Activated CD4-positive, alpha-beta memory T cell treated with anti-CD3 and anti-CD28 coated beads for 36 hours (primary cell): ENCODE data around the gene NUP98. TPM values are rescaled to one million over a fixed set of nuclear protein-coding genes. Genes with fewer than 3 reads are reported as not detected.
A peak's percentile ranks its signal among the peaks of the same experiment; 100 is the strongest.
"Not testable (repeated sequence)": the region's sequence is repeated elsewhere in the genome, so short reads cannot be mapped to it uniquely, and the experiment has no call there.

Source experiments
- CTCF ChIA-PET: fragments of 350-600 bp; sonication (Branson Sonifier 250); formaldehyde crosslinking; loops from one replicate; lab custom pipeline; 2021; ENCODE audit warnings: antibody characterized with exemption, inconsistent platforms; lab: Charles Lee
- POLR2A ChIA-PET: fragments of 350-600 bp; sonication (Branson Sonifier 250); formaldehyde crosslinking; loops from one replicate; lab custom pipeline; 2021; ENCODE audit warnings: antibody characterized with exemption; lab: Charles Lee
- DNase-seq: peaks from one replicate; pipeline ENCODE4 v3.0.0-alpha.2; 2020
- H3K27ac Mint-ChIP-seq: one replicate; pipeline ENCODE4 v1.8.0; 2021; ENCODE audit warnings: mixed read lengths
- H3K27me3 Mint-ChIP-seq: one replicate; pipeline ENCODE4 v1.8.0; 2021; ENCODE audit warnings: mixed read lengths
- H3K36me3 Mint-ChIP-seq: one replicate; pipeline ENCODE4 v1.8.0; 2021; ENCODE audit warnings: mixed read lengths
- H3K4me1 Mint-ChIP-seq: one replicate; pipeline ENCODE4 v1.8.0; 2021; ENCODE audit warnings: low read depth, mixed read lengths
- H3K4me3 Mint-ChIP-seq: one replicate; pipeline ENCODE4 v1.8.0; 2021; ENCODE audit warnings: mild to moderate bottlenecking, mixed read lengths
- H3K9me3 Mint-ChIP-seq: one replicate; pipeline ENCODE4 v1.8.0; 2021; ENCODE audit warnings: mixed read lengths
- intact Hi-C: fragments of 100-400 bp; cut with micrococcal nuclease; formaldehyde crosslinking; loops from one replicate; pipeline ENCODE4 v1.15.1; 2023
- total RNA-seq, 2 experiments: library from RNA; stranded (reverse); gene quantifications; one replicate each; pipeline ENCODE4 v1.2.3, GENCODE V29; 2021

NUP98 gene
- total RNA-seq, 2 experiments from 2014 or later, result 90.6 to 104 TPM

DNA sequence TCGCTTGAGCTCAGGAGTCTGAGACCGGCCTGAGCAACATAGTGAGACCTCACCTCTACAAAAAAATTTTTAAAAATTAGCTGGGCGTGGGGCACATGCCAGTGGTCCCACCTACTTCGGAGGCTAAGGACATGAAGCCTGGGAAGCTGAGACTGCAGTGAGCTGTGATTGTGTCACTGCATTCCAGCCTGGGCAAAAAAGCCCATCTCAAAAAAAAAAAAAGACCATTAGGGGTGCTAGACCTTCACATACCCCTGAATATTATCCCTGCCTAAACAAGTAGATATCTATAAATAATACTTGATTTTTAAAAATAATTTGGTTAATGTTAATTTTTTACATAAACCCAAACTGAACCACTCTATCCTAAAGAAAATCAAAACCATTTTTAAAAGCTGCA lies 24.2 kb downstream of the NUP98 start:
- no peak overlapping the region for H3K4me3 Mint-ChIP-seq
- H3K27ac Mint-ChIP-seq, result no peak overlapping the region
- H3K36me3 Mint-ChIP-seq, result peaks cover 49% of the 10 kb centered on the region
- no peaks in the 10 kb centered on the region for H3K27me3 Mint-ChIP-seq
- DNase-seq, result no peak
- POLR2A ChIA-PET, result no interaction called here
- no peaks in the 10 kb centered on the region for H3K4me1 Mint-ChIP-seq
- H3K9me3 Mint-ChIP-seq, result no peaks in the 10 kb centered on the region
- CTCF ChIA-PET, result interaction anchor here (0.6 to 2.0 kb wide), 4 partner anchors 35 to 299 kb away, joined by 3 to 9 read pairs (median 4); no protein-coding TSS in a partner anchor
- intact Hi-C loops, result loop anchor here (5.0 kb wide), 1 partner anchor 34 kb away; the partner anchor contains the start of gene PGAP2

DNA sequence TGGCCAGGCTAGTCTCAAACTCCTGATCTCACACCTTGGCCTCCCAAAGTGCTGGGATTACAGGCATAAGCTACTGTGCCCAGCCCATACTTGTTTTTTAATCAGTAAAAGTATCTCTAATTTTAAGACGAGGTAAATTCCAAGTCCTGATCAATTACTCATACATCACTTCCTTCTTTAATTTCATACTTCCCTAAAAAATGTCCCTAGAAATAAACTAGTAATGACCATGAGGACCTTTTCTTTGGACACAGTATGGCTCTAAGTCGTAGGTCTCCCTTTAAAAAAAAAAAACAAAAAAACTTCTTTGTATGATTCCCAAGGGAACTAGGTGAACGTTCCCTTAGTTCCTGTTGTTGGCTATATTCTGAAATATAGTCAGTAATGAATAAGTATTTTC lies 29.8 kb downstream of the NUP98 start:
- ChIA-PET CTCF (no interaction called here), POLR2A (no interaction called here)
- Mint-ChIP-seq H3K36me3 (peaks cover 53% of the 10 kb centered on the region), H3K27me3 (no peaks in the 10 kb centered on the region), H3K27ac (no peak overlapping the region), H3K9me3 (no peaks in the 10 kb centered on the region), H3K4me1 (no peaks in the 10 kb centered on the region), H3K4me3 (no peak overlapping the region)
- DNase-seq, result no peak
- intact Hi-C loops, result no loop called here

DNA sequence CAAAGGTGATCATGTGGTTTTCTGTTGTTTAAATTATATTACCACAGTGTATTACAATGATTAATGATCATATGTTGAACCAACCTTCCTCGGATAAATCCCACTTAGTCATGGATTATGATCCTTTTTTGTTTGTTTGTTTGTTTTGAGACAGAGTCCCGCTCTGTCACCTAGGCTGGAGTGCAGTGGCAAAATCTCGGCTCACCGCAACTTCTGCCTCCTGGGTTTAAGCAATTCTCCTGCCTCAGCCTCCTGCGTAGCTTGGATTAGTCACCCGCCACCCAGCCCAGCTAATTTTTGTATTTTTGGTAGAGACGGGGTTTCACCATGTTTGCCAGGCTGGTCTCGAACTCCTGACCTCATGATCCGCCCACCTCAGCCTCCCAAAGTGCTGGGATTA lies 30.5 kb downstream of the NUP98 start:
- intact Hi-C loops, result not testable (repeated sequence)

DNA sequence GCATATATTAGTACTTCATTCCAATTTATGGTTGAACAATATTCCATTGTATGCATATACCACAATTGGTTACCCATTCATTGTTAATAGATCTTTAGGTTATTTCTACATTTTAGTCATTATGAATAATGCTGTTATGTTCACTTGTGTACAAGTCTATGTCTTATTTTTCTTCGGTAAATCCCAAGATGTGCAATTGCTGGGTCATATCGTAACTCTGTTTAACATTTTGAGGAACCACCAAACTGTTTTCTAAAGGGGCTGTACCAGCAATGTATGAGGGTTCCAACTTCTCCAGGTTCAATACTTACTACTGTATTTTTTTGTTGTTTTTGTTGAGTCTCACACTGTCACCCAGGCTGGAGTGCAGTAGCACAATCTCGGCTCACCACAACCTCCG lies 33.1 kb downstream of the NUP98 start:
- DNase-seq, result no peak
- ChIA-PET CTCF (no interaction called here), POLR2A (no interaction called here)
- H3K36me3 Mint-ChIP-seq, result peaks cover 50% of the 10 kb centered on the region
- H3K4me3 Mint-ChIP-seq, result no peak overlapping the region
- H3K4me1 Mint-ChIP-seq, result no peaks in the 10 kb centered on the region
- no peaks in the 10 kb centered on the region for H3K9me3 Mint-ChIP-seq
- H3K27me3 Mint-ChIP-seq, result no peaks in the 10 kb centered on the region
- no peak overlapping the region for H3K27ac Mint-ChIP-seq
- intact Hi-C loops, result no loop called here

More for the DNA sequence above, 30.5 kb downstream of the NUP98 start:
- peaks cover 51% of the 10 kb centered on the region for H3K36me3 Mint-ChIP-seq
- H3K27me3 Mint-ChIP-seq, POLR2A ChIA-PET, H3K4me1 Mint-ChIP-seq, H3K4me3 Mint-ChIP-seq, H3K27ac Mint-ChIP-seq, DNase-seq, CTCF ChIA-PET, H3K9me3 Mint-ChIP-seq: not testable (repeated sequence)

DNA sequence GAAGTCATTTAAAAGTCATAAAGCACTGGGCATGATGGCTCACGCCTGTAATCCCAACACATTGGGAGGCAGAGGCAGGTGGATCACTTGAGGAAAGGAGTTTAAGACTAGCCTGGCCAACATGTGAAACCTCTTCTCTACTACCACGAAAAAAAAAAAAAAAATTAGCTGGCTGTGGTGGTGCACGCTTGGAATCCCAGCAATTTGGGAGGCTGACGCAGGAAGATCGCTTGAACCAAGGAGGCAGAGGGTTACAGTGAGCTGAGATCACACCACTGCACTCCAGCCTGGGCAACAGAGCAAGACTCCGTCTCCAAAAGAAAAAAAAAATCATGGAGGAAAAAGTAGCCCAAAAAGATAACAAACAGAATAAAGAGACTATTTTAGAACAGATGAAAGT lies 42.2 kb downstream of the NUP98 start:
- intact Hi-C loops, result no loop called here
- Mint-ChIP-seq H3K36me3 (peaks cover 49% of the 10 kb centered on the region), H3K4me1 (no peaks in the 10 kb centered on the region)

DNA sequence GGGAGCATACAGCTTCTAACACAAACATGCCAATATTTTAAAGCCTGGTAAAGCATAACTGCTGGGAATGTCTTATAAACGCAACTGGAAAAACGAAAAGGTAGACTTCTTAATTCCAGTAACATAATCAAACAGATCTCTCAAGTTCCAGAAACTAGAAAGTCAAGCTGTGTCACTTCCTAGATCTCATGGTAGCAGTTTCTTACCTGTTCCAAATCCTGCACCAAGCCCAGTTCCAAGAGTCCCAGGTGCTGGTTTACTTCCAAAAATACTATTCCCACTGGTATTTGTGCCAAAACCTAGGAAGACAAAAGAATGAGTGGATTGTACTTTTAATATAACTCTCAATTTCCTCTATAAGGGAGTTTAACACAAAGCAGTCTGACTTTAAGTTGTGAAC lies 44.2 kb downstream of the NUP98 start:
- intact Hi-C loops, result no loop called here
- H3K36me3 Mint-ChIP-seq, result peaks cover 38% of the 10 kb centered on the region
- H3K4me1 Mint-ChIP-seq, result peaks cover 2% of the 10 kb centered on the region
- ChIA-PET CTCF (interaction anchor here (0.9 kb wide), 1 partner anchor 55 kb away, joined by 3 read pairs; the partner anchor contains the start of gene PGAP2), POLR2A (no interaction called here)
- H3K4me3 Mint-ChIP-seq, result no peak overlapping the region
- DNase-seq, result no peak
- no peaks in the 10 kb centered on the region for H3K9me3 Mint-ChIP-seq
- no peak overlapping the region for H3K27ac Mint-ChIP-seq
- H3K27me3 Mint-ChIP-seq, result no peaks in the 10 kb centered on the region

More for the DNA sequence above, 42.2 kb downstream of the NUP98 start:
- Mint-ChIP-seq H3K27ac (no peak overlapping the region), H3K9me3 (no peaks in the 10 kb centered on the region), H3K27me3 (no peaks in the 10 kb centered on the region), H3K4me3 (no peak overlapping the region)
- ChIA-PET POLR2A (no interaction called here), CTCF (no interaction called here)
- no peak for DNase-seq

DNA sequence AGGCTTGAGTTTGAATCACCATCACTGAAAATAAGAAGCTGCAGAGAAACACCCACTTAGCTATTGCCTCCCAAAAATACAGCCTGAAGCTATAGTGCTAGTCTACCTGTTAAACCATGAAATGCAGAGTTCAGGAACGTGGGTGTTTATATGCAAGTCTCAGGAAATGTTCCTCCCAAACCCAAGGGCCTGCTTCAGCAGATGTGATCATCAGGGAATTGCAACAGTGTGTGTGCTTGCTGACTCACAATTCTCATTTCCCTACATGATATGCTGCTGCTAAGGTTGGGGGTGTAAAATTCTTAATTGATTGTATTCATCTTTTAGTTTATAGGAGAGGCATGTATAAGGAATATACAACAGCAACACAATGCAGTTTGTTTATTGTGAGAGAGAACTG lies 49.6 kb downstream of the NUP98 start:
- Mint-ChIP-seq H3K27ac (peak overlapping the region; percentile 54), H3K36me3 (peaks cover 31% of the 10 kb centered on the region)
- CTCF ChIA-PET, result interaction anchor here (1.1 kb wide), 1 partner anchor 61 kb away, joined by 4 read pairs; no protein-coding TSS in a partner anchor

DNA sequence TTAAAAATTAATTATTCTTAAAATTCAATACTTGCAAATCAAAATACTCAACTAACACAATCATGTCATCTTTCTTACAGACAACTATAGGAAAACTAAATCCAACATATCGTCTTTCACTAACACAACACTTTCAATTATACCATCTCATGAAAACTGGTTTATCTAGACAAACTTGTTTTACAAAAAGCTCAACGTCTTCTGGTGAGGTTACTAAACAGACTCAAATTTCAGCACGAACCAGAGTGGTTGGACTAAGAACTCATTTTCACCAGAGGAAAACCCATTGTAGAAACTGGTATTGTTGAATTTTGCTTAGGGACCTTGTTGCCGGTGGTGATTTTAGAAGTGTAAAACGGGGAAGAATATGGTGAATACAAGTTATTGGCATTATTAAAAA lies 52.2 kb downstream of the NUP98 start:
- ChIA-PET CTCF (interaction anchor here (1.2 to 1.5 kb wide), 2 partner anchors 62 to 64 kb away, joined by 3 read pairs; partner anchors contain the start of gene PGAP2), POLR2A (no interaction called here)
- H3K4me1 Mint-ChIP-seq, result peaks cover 13% of the 10 kb centered on the region
- no peaks in the 10 kb centered on the region for H3K27me3 Mint-ChIP-seq
- no peaks in the 10 kb centered on the region for H3K9me3 Mint-ChIP-seq
- DNase-seq, result no peak
- intact Hi-C loops, result no loop called here
- no peak overlapping the region for H3K4me3 Mint-ChIP-seq
- peaks cover 29% of the 10 kb centered on the region for H3K36me3 Mint-ChIP-seq
- no peak overlapping the region for H3K27ac Mint-ChIP-seq

More for the DNA sequence above, 49.6 kb downstream of the NUP98 start:
- H3K4me1 Mint-ChIP-seq, result peaks cover 13% of the 10 kb centered on the region
- POLR2A ChIA-PET, result no interaction called here
- H3K4me3 Mint-ChIP-seq, result no peak overlapping the region
- intact Hi-C loops, result no loop called here
- no peaks in the 10 kb centered on the region for H3K9me3 Mint-ChIP-seq
- H3K27me3 Mint-ChIP-seq, result no peaks in the 10 kb centered on the region
- DNase-seq, result no peak

DNA sequence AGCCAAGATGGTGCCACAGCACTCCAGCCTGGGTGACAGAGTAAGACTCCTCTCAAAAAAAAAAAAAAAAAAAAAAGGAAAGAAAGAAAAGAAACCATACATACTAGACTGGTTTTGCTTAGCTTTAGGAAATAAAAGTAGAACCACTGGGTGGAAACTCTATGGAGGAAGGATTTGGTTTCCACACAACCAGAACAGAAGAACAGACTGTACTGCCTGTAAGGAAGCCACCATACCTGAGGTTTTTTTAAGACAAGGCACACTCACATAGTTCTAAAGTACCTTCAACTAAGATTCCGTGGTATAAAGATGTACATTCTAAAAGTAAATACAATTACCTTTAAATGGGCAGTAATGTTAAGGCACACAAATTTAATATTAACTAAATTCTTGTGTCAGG lies 58.6 kb downstream of the NUP98 start:
- intact Hi-C loops, result no loop called here
- ChIA-PET POLR2A (no interaction called here), CTCF (no interaction called here)
- Mint-ChIP-seq H3K9me3 (no peaks in the 10 kb centered on the region), H3K27me3 (no peaks in the 10 kb centered on the region), H3K4me1 (no peaks in the 10 kb centered on the region), H3K36me3 (peaks cover 22% of the 10 kb centered on the region), H3K27ac (no peak overlapping the region), H3K4me3 (no peak overlapping the region)
- no peak for DNase-seq

DNA sequence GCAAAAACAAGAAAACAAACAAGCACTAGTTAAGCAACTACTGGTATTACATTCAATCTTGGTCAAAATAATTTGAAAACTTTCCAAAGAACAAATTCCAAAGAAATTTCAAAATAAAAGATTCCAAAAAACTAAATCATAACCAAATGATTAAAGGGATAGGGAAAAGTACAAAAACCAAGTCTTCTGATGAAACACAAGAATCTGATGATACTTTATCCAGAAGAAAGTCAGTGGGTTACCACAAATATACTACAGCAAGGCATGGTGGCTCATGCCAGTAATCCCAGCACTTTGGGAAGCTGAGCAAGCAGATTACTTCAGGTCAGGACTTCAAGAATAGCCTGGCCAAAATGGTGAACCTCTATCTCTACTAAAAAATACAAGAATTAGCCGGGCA lies 59.1 kb downstream of the NUP98 start:
- ChIA-PET POLR2A (no interaction called here), CTCF (no interaction called here)
- Mint-ChIP-seq H3K27ac (no peak overlapping the region), H3K27me3 (no peaks in the 10 kb centered on the region), H3K4me1 (no peaks in the 10 kb centered on the region), H3K36me3 (peaks cover 25% of the 10 kb centered on the region), H3K4me3 (no peak overlapping the region), H3K9me3 (no peaks in the 10 kb centered on the region)
- no peak for DNase-seq
- intact Hi-C loops, result no loop called here

DNA sequence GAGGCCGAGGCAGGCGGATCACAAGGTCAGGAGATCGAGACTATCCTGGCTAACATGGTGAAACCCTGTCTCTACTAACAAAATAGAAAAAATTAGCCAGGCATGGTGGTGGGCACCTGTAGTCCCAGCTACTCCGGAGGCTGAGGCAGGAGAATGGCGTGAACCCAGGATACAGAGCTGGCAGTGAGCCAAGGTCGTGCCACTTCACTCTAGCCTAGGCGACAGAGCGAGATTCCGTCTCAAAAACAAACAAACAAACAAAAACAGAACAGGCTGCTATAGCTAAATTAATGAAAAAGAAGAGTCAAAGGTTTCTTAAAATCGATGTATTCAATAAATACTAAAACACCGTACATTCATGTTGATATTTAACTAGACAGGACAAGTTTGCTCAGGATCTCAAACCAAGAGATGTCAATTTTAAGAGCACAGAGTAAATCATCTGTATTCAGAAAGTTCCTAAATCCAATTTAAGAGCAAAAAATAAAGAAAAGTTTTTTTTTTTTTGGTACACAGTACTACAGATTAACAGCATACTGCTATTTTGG lies 59.9 kb downstream of the NUP98 start:
- H3K36me3 Mint-ChIP-seq, result peaks cover 25% of the 10 kb centered on the region

DNA sequence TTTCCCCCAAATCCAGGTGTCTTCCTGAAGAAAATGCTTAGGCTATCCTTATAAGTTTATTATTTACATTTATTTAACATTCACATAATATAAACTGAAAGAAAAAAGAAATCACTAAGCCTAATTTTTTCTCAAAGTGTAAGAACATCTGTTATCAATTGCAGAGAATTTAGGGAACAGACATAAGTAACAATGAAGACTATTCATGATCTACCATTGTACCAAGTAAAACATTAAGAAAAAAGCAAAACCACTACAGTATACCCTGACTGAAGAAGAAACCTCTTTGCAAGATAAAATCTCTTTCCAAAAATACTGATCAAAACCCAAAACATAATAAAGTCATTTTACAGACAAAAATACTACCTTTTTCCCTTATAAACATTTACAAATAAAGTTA lies 60.5 kb downstream of the NUP98 start:
- POLR2A ChIA-PET, result no interaction called here

More for the DNA sequence above, 59.9 kb downstream of the NUP98 start:
- POLR2A ChIA-PET, result no interaction called here
- DNase-seq, result no peak
- CTCF ChIA-PET, result no interaction called here
- Mint-ChIP-seq H3K27me3 (no peaks in the 10 kb centered on the region), H3K27ac (no peak overlapping the region), H3K4me1 (peaks cover 2% of the 10 kb centered on the region), H3K9me3 (no peaks in the 10 kb centered on the region), H3K4me3 (no peak overlapping the region)
- intact Hi-C loops, result no loop called here

DNA sequence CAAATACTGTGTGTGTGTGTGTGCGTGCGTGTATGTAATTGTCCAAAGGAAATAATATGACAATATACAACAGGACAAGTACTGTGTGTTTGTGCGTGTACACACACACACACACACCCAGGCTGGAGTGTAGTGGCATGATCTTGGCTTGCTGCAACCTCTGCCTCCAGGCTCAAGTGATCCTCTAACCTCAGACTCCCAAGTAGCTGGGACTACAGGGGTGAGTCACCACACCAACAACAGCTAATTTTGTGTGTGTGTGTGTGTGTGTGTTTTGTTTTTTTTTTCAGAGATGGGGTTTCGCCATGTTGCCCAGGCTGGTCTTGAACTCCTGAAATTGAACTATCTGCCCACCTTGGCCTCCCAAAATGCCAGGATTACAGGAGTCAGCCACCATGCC lies 61.5 kb downstream of the NUP98 start:
- Mint-ChIP-seq H3K27me3 (no peaks in the 10 kb centered on the region), H3K4me3 (no peak overlapping the region), H3K9me3 (no peaks in the 10 kb centered on the region), H3K27ac (no peak overlapping the region), H3K36me3 (peaks cover 29% of the 10 kb centered on the region), H3K4me1 (peaks cover 2% of the 10 kb centered on the region)
- no peak for DNase-seq
- ChIA-PET CTCF (no interaction called here), POLR2A (no interaction called here)
- intact Hi-C loops, result no loop called here

More for the DNA sequence above, 60.5 kb downstream of the NUP98 start:
- Mint-ChIP-seq H3K27me3 (no peaks in the 10 kb centered on the region), H3K9me3 (no peaks in the 10 kb centered on the region), H3K4me3 (no peak overlapping the region), H3K4me1 (peaks cover 2% of the 10 kb centered on the region), H3K27ac (no peak overlapping the region), H3K36me3 (peaks cover 25% of the 10 kb centered on the region)
- CTCF ChIA-PET, result no interaction called here
- intact Hi-C loops, result no loop called here
- no peak for DNase-seq
